GM18511 (cell line): ENCODE measurements around the gene PRM3.

Experiments
- ATAC-seq: cut with Tn5 transposase; IDR thresholded peaks from one replicate; pipeline ENCODE4 v1.9.1; 2021; ENCODE audit warnings: mild to moderate bottlenecking, moderate library complexity; ENCODE audit not compliant: unreplicated experiment

PRM3 gene

DNA sequence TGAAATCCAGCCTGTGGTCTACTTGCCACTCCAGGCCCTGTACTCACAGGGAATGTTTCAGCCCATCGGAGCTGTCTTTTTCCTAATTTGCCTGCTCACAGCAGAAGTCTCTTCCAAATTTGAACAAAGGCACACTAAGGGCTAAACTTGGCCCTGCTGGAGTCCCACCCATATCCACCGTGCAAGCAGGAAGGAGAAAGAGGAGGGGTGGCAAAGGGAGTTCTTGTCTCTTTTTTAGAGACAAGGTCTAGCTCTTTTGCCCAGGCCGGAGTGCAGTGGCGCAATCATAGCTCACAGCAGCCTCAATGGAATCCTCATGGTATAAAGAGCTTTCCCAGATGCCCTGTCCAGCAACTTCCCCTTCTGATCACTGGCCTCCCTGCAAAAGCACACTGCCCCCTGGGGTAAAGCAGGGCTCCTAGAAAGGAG lies 10.4 kb upstream of the PRM3 start:
- no peak for ATAC-seq

DNA sequence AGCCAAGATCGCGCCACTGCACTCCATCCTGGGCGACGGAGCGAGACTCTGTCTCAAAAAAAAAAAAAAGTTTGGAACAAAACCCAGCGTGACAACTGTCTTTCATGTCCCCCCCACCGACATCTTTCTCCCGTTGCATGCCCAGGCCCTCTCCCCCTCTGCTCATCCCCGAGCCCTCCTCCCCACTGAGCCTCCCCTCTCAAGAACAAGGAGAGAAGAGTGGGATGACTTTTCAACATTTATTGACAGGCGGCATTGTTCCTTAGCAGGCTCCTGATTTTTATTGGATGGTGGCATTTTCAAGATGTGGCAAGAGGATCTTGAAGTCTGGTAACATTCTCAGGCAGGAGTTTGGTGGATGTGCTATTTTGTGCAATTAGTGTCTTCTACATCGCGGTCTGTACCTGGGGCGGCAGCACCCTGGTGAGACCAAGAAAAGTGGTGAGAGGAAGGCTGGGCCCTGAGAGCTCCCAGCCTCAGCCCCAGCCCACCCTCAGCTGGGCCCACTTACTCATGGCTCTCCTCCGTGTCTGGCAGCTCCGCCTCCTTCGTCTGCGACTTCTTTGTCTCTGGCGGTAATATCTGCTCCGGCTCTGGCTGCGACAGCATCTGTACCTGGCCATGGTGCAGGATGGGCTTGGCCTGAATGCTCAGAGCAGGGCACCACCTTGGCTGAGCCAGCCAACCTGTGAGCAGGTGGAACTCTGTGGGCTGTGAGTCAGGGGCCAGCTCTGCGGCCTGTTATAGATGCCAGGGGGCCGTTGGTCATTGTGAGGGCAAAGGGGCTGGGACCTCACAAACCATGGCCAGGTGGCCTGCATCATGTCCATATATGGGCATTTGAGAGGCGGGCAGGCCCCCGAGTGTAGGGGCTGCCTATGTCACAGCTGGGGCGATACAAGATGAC lies 7.4 kb upstream of the PRM3 start, which contains the start of gene PRM1:
TSS of gene PRM1 (minus strand) at position 715 of the 907 bp plus-strand sequence. CDS start at position 623, 92 bp downstream.
- ATAC-seq, result no peak

- ATAC-seq, result no peak
These were observed 5.5 kb upstream of the PRM3 start for GRCh38 chr16:11278681-11279628.

DNA sequence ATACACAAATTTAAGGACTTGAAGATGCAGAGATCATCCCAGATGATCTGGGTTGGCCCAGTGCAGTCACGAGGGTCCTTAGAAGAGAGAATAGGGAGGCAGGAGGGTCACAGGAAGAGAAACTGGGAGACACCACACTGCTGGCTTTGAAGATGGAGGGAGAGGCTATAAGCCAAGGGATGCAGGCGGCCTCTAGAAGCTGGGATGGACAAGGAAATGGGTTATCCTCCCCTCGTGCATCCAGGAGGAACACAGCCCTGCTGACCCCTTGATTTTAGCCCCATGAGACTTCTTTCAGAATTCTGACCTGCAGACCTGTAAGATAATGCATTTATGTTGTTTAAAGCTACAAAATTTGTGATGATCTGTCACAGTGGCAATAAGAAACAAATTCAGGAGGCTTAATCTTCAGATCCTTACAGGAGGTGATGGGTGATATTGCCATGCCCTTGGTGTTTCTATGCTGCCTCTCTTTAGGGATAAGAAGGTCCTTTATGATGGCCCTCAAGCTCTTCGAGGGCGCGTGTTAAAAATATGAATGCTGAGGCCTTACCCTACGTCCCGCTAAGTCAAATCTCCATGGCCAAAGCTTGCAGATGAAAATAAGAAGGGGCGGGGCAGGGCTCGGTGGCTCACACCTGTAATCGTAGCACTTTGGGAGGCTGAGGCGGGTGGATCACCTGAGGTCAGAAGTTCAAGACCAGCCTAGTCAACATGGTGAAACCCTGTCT lies 4.3 kb upstream of the PRM3 start:
- no peak for ATAC-seq

DNA sequence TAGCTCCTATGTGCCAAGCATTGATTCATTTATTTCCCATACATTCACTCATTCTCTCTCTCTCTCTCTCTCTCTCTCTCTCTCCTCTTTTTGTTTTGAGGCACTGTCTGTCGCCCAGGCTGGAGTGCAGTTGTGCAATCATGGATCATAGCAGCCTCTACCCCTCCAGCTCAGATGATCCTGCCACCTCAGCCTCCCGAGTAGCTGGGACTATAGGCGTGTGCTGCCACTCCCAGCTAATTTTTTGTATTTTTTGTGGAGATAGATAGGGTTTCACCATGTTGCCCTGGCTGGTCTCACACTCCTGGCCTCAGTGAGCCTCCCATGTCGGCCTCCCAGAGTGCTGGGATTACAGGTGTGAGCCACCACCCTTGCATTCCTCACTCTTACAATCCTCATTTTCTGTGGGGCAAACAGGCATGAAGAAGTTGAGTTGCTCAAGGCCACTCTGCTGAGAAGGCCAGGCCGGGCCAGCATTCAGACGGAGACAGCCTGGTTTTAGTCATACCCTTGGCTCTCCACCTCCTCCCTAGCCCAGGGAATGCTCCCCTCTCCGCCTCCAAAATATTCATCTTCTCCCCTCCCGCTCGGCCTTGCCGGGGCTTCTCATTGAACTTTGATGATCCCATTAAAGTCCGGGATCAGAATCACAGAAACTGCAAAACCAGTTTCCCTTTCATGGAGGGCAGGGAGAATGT lies 3.6 kb upstream of the PRM3 start:
- no peak for ATAC-seq

- no peak for ATAC-seq
These were observed 2.9 kb upstream of the PRM3 start, which contains the start of gene PRM2 for GRCh38 chr16:11276143-11276895. Gene PRM2 (minus strand): TSS chr16:11276480. CDS start chr16:11276370, 110 bp downstream.

DNA sequence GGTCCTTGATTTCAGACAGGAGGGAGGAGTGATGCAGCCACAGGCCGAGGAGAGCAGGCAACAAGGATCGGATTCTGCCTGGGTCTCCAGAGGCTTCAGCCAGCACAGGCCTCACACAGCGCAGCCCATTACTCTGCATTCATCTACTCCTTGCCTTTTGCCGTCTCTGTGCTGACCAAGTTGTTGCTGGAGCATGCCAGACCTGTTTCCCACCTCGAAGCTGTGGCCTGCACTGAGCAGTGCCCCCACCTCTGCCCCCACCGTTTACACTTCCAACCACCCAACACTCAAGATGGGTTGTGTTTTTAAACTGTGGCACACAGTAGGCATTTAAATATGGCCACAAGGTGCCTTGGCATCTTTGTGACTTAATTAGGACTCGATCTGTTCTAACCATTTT lies 1.5 kb upstream of the PRM3 start:
- ATAC-seq, result no peak

- no peak for ATAC-seq
These were observed 394 bp upstream of the PRM3 start for GRCh38 chr16:11273721-11274324.

DNA sequence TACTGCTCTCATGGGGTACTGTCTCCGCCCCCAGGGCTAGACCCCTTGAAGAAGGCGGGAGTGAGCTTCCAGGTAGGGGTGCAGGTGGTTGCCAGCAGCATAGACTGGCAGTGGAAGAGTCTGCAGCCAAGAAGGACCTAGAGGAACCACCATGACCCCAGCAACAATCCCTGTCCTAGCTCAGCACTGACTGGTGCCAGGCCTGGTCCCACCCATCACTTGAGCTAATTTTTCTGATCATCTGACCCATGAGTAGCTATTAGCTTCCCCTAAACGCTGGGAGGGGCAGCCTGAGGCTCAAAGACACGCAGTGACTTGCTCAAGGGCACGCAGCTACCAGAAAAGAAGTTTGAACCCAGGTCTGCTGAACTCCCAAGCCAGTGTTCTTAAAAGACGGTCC lies 945 bp downstream of the PRM3 start:
- ATAC-seq, result no peak

GRCh38 chr16:11271610-11272009 lies 1.8 kb downstream of the PRM3 start:
- no peak for ATAC-seq

- no peak for ATAC-seq
These were observed 2.7 kb downstream of the PRM3 start for GRCh38 chr16:11270602-11271162.

DNA sequence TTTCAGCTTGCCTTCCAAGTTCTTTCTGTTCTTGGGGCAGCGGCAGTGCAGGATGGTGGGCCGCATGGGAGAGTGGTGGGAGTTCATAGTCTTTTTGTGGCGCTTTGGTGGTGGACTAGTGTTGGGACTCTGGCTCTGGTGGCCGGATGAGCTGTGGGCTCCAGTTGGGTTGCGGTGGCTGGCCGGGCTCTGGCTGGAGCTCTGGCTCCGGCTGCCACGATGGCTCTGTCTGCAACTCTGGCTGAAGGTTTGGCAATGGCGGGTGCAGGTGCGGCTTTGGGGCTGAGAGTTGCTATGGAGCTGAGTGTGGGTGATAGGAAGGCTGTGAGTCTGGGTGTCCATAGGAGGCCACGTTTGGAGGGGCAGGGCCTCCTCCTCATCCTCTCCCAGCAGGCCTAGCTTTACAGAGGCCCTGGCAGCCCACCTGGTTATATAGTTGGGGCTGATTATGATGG lies 4.5 kb downstream of the PRM3 start, which contains the start of gene TNP2:
TSS of gene TNP2 (minus strand) at position 405 of the 455 bp plus-strand sequence. CDS start at position 342, 63 bp downstream.
- no peak for ATAC-seq

DNA sequence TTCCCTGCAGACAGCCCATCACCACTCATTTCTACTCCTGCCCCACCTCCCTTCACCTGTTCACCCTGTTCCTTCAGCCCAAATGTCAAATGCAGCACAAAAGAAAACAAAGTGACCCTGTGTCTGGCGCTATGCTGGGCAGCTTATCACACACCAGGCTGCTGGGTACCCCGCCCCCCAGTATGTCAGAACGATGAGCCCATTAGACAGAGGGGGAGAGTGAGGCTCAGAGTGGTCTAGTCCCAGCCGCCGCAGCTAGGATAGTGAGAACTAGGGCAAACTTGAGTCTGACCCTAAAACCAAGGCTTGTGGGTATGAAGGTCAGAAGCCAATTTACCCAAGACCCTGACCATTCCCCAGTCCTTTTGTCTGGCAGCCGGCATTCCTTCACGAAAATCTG lies 8.3 kb downstream of the PRM3 start:
- ATAC-seq, result no peak

DNA sequence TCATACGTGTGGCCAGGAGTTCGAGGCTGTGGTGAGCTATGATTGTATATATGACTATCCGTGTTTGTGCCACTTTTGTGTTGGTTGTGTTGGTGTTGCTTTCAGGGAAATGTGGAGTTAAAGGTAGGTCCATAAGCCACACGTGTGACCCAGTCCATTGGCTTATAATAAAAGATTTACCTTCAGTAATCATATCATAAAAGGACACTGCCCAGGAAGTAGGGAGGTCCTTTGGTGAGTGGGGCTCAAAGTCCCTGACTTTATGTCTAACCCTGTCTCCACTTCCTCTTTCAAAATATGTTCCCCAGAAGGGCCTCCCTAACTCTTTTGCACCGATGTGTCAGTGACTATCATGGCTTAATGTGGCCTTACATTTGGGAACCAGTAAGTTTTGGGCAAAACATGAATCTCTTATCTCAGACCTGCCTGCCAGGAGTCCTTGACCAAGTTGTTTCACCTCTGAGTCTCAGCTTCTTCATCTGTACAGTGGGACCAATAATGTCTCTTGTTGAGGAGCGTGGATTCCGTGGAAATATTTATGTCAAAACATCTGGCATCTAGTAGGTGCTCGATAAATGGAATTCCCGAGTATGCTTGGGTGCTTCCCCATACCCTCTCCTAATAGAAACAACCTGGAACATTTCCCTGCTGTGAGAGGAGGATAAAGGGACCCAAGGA lies 9.1 kb downstream of the PRM3 start:
- no peak for ATAC-seq

DNA sequence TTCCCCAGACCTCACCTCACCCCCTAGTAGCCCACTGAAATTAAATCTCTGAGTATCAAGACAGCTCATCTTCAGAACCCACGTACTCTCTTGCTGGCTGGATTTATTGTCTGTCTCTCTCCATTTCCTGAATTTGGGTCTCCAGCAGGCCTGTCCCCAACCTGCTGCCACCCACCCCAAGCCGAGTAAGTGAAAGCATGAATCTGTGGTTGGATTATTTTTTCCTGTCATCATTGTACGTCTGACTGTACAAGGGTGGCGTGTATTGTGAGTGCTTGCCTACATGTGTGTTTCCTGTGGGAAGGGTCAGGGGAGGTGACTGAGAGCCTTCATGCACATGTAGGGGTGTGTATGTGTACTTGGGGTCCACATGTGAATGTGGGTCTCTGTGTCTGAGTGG lies 9.7 kb downstream of the PRM3 start:
- no peak for ATAC-seq

- ATAC-seq, result no peak
These were observed 10.5 kb downstream of the PRM3 start for GRCh38 chr16:11262915-11263314.

GRCh38 chr16:11260596-11260966 lies 12.8 kb downstream of the PRM3 start:
- no peak for ATAC-seq
